GM23338 (cell line): ENCODE measurements around the gene PHACTR1. TPM values are rescaled to one million over a fixed set of nuclear protein-coding genes. Genes with fewer than 3 reads are reported as not detected.

ENCODE experiments used
- ATAC-seq: fragments of 200-7000 bp; cut with Tn5 transposase; 3 replicates; pipeline ENCODE4 v1.9.1; 2020
- DNase-seq: peaks from one replicate; pipeline ENCODE4 v3.0.0-alpha.2; 2015; ENCODE audit warnings: low spot score
- H2AFZ ChIP-seq: fragments of 200-600 bp; sonication (generic); 2 replicates; pipeline ENCODE4 v1.8.0; 2016; ENCODE audit warnings: antibody characterized with exemption, mild to moderate bottlenecking, moderate library complexity
- H3F3A ChIP-seq: fragments of 200-600 bp; sonication (generic); replicated peaks from 2 replicates; pipeline ENCODE4 v1.8.0; 2017; ENCODE audit warnings: antibody characterized with exemption, mixed run types, low read depth
- H3K27ac ChIP-seq: fragments of 200-600 bp; sonication (generic); 2 replicates; pipeline ENCODE4 v1.6.1; 2016; ENCODE audit warnings: low read depth
- H3K27me3 ChIP-seq: fragments of 200-600 bp; sonication (generic); 2 replicates; pipeline ENCODE4 v1.8.0; 2016; ENCODE audit warnings: mild to moderate bottlenecking, mixed run types, moderate library complexity; ENCODE audit not compliant: insufficient read depth
- H3K36me3 ChIP-seq: fragments of 200-600 bp; sonication (generic); 2 replicates; pipeline ENCODE4 v1.8.0; 2016; ENCODE audit warnings: mild to moderate bottlenecking; ENCODE audit not compliant: insufficient read depth
- H3K4me1 ChIP-seq: fragments of 200-600 bp; sonication (generic); 2 replicates; pipeline ENCODE4 v1.8.0; 2016; ENCODE audit warnings: mild to moderate bottlenecking, moderate library complexity; ENCODE audit not compliant: insufficient read depth
- H3K4me2 ChIP-seq: fragments of 200-600 bp; sonication (generic); 2 replicates; pipeline ENCODE4 v1.7.1; 2017; ENCODE audit warnings: mixed run types
- H3K4me3 ChIP-seq: fragments of 200-600 bp; sonication (generic); 2 replicates; pipeline ENCODE4 v1.6.1; 2016; ENCODE audit warnings: mixed run types
- H3K79me2 ChIP-seq: fragments of 200-600 bp; sonication (generic); replicated peaks from 2 replicates; pipeline ENCODE4 v1.8.0; 2017; ENCODE audit warnings: mild to moderate bottlenecking; ENCODE audit not compliant: insufficient read depth
- H3K9me2 ChIP-seq: fragments of 200-600 bp; sonication (generic); 2 replicates; pipeline ENCODE4 v1.8.0; 2017; ENCODE audit not compliant: insufficient read depth
- H4K20me1 ChIP-seq: fragments of 200-600 bp; sonication (generic); replicated peaks from 2 replicates; pipeline ENCODE4 v1.8.0; 2017; ENCODE audit warnings: mild to moderate bottlenecking; ENCODE audit not compliant: insufficient read depth
- H3K27ac Mint-ChIP-seq: 2 replicates; pipeline ENCODE4 v1.8.0; 2020; ENCODE audit warnings: inconsistent platforms, mild to moderate bottlenecking, moderate library complexity, mixed read lengths
- H3K27me3 Mint-ChIP-seq: 3 replicates; pipeline ENCODE4 v1.8.0; 2022; ENCODE audit warnings: low read depth, mild to moderate bottlenecking, moderate library complexity, mixed read lengths, inconsistent platforms; ENCODE audit not compliant: insufficient read depth, poor library complexity
- H3K36me3 Mint-ChIP-seq: 3 replicates; pipeline ENCODE4 v1.8.0; 2021; ENCODE audit warnings: low read depth, mild to moderate bottlenecking, inconsistent platforms, moderate library complexity, mixed read lengths
- H3K4me1 Mint-ChIP-seq: 3 replicates; pipeline ENCODE4 v1.8.0; 2020; ENCODE audit warnings: mild to moderate bottlenecking, inconsistent platforms, mixed read lengths
- H3K4me3 Mint-ChIP-seq: 3 replicates; pipeline ENCODE4 v1.8.0; 2021; ENCODE audit warnings: moderate library complexity, mild to moderate bottlenecking, inconsistent platforms, mixed read lengths
- H3K9me3 Mint-ChIP-seq: 3 replicates; pipeline ENCODE4 v1.8.0; 2020; ENCODE audit warnings: moderate library complexity, mild to moderate bottlenecking, inconsistent platforms, mixed read lengths
- CREB1 ChIP-seq: fragments of 250-450 bp; sonication (Bioruptor Pico); IDR thresholded peaks from 2 replicates; pipeline ENCODE4 v1.5.0; 2020; ENCODE audit warnings: low read depth, mild to moderate bottlenecking, moderate library complexity
- CTCF ChIP-seq, 2 experiments: fragments of 200-600 bp in 1 of 2; sonication (generic) in 1 of 2; conservative IDR thresholded peaks; 2 replicates each; pipeline versions ENCODE4 v1.5.1 to v1.6.1; 2016 to 2017; ENCODE audit warnings: antibody characterized with exemption in 2 of 2, low read depth in 2 of 2, mild to moderate bottlenecking in 2 of 2, moderate library complexity in 1 of 2
- ETS1 ChIP-seq: IDR thresholded peaks from 2 replicates; pipeline ENCODE4 v1.6.1; 2016; ENCODE audit warnings: antibody characterized with exemption
- EZH2 ChIP-seq: fragments of 200-600 bp; sonication (generic); IDR thresholded peaks from one replicate; pipeline ENCODE4 v1.8.0; 2017; ENCODE audit warnings: antibody characterized with exemption, mild to moderate bottlenecking, low read depth; ENCODE audit not compliant: unreplicated experiment
- EZH2phosphoT487 ChIP-seq: fragments of 200-600 bp; sonication (generic); IDR thresholded peaks from one replicate; pipeline ENCODE4 v1.8.1; 2018; ENCODE audit warnings: antibody characterized with exemption; ENCODE audit not compliant: unreplicated experiment
- JUNB ChIP-seq: IDR thresholded peaks from one replicate; pipeline ENCODE4 v1.6.1; 2016; ENCODE audit warnings: antibody characterized with exemption; ENCODE audit not compliant: unreplicated experiment
- NANOG ChIP-seq: IDR thresholded peaks from 2 replicates; pipeline ENCODE4 v1.6.1; 2016; ENCODE audit warnings: antibody characterized with exemption, borderline replicate concordance
- POLR2AphosphoS5 ChIP-seq: IDR thresholded peaks from 2 replicates; pipeline ENCODE4 v1.6.1; 2016; ENCODE audit warnings: antibody characterized with exemption, low read depth
- STAT1 ChIP-seq: IDR thresholded peaks from one replicate; pipeline ENCODE4 v1.6.1; 2016; ENCODE audit warnings: antibody characterized with exemption; ENCODE audit not compliant: unreplicated experiment
- ZNF114 ChIP-seq: fragments of 250-450 bp; sonication (Bioruptor Pico); IDR thresholded peaks from 2 replicates; pipeline ENCODE4 v1.5.0; 2020; ENCODE audit warnings: mild to moderate bottlenecking, moderate library complexity
- ZNF331 ChIP-seq: fragments of 250-450 bp; sonication (Bioruptor Pico); IDR thresholded peaks from 2 replicates; pipeline ENCODE4 v1.5.0; 2020; ENCODE audit warnings: low read depth, mild to moderate bottlenecking, moderate library complexity
- polyA plus RNA-seq: library from polyadenylated mRNA; unstranded; fragments of >200 nt; fragmentation: Nextera tagmentation; extraction: Ambion mirVana; gene quantifications from 2 replicates; pipeline ENCODE4 v1.2.1, GENCODE V29; 2016
- total RNA-seq: library from RNA; depleted of rRNA; stranded (reverse); fragments of >200 nt; shearing (Covaris generic); gene quantifications from 2 replicates; pipeline ENCODE4 v1.2.3, GENCODE V29; 2014
- TF ChIP-seq, protein P1 (sequence below): IDR thresholded peaks from one replicate; pipeline ENCODE4 v1.6.1; 2018; ENCODE audit warnings: antibody characterized with exemption; ENCODE audit not compliant: unreplicated experiment

PHACTR1 gene
- total and polyA plus RNA-seq, 2 experiments from 2014 or later: 5.9 to 19.3 TPM

GRCh38 chr6:12801141-12801540 lies 84.6 kb downstream of the PHACTR1 start (continued):
- TF ChIP-seq STAT1: no peak
- no peak for TF ChIP-seq JUNB
- no peak for TF ChIP-seq ZNF331 (CRISPR knock-in tag)
- TF ChIP-seq EZH2: no peak
- TF ChIP-seq CTCF (conservative IDR thresholded peaks at IDR 0.05; ENCODE audit: low read depth in 2 of 2): no peak
- TF ChIP-seq NANOG: no peak
- no peak for TF ChIP-seq ETS1

- Histone ChIP-seq H3K36me3 (no peaks in the 10 kb centered on the region), H3K79me2 (no peaks in the 10 kb centered on the region), H3K4me2 (no peak overlapping the region), H3K9me2 (no peaks in the 10 kb centered on the region), H3K27ac (no peak overlapping the region), H3K4me1 (no peaks in the 10 kb centered on the region), H2AFZ (no peak overlapping the region), H4K20me1 (no peaks in the 10 kb centered on the region), H3K27me3 (no peaks in the 10 kb centered on the region), H3K4me3 (no peak overlapping the region), H3F3A (no peaks in the 10 kb centered on the region)
- H3K27ac Mint-ChIP-seq: no peak overlapping the region
- ATAC-seq (no peak), DNase-seq (no peak)
- H3K4me1 Mint-ChIP-seq: peaks cover 2% of the 10 kb centered on the region; the same call in 1 of the 3 replicates
- peaks cover 1% of the 10 kb centered on the region for H3K27me3 Mint-ChIP-seq
- H3K9me3 Mint-ChIP-seq: no peaks in the 10 kb centered on the region
- no peaks in the 10 kb centered on the region for H3K36me3 Mint-ChIP-seq
- H3K4me3 Mint-ChIP-seq: no peak overlapping the region
- TF ChIP-seq NANOG (no peak), ZNF114 (CRISPR knock-in tag) (no peak), JUNB (no peak), CREB1 (CRISPR knock-in tag) (no peak)
These were observed 85.9 kb downstream of the PHACTR1 start for GRCh38 chr6:12802440-12802839.

DNA sequence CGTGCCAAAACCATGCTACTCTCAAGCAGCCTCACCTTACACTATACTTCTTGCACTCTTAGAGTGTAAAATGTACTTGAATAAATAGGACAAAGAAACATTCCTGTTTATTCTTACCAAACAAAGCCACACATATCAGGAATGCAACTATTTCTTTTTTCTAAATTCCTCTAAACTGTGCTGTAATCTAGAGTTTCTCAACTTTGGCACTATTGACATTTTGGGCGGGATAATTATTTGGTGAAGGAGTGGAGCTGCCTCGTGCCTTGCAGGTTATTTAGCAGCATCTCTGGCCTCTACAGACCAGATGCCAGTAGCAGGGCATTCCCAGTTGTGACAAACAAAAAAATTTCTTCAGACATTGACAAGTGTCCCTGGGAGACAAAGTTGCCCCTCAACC lies 86.9 kb downstream of the PHACTR1 start:
- Histone ChIP-seq H3K36me3 (no peaks in the 10 kb centered on the region), H3K4me2 (no peak overlapping the region), H3K4me1 (no peaks in the 10 kb centered on the region), H3K9me2 (no peaks in the 10 kb centered on the region), H3K27me3 (no peaks in the 10 kb centered on the region), H3K4me3 (no peak overlapping the region), H3F3A (no peaks in the 10 kb centered on the region), H4K20me1 (no peaks in the 10 kb centered on the region), H2AFZ (no peak overlapping the region), H3K27ac (no peak overlapping the region), H3K79me2 (no peaks in the 10 kb centered on the region)
- Mint-ChIP-seq H3K36me3 (no peaks in the 10 kb centered on the region), H3K27me3 (peaks cover 1% of the 10 kb centered on the region), H3K27ac (no peak overlapping the region), H3K9me3 (no peaks in the 10 kb centered on the region), H3K4me3 (no peak overlapping the region), H3K4me1 (peaks cover 2% of the 10 kb centered on the region; the same call in 1 of the 3 replicates)
- TF ChIP-seq JUNB (no peak), POLR2AphosphoS5 (no peak), EZH2phosphoT487 (no peak), ETS1 (no peak), NANOG (no peak), CREB1 (CRISPR knock-in tag) (no peak), EZH2 (no peak), ZNF114 (CRISPR knock-in tag) (no peak)
- TF ChIP-seq, protein P1, sequence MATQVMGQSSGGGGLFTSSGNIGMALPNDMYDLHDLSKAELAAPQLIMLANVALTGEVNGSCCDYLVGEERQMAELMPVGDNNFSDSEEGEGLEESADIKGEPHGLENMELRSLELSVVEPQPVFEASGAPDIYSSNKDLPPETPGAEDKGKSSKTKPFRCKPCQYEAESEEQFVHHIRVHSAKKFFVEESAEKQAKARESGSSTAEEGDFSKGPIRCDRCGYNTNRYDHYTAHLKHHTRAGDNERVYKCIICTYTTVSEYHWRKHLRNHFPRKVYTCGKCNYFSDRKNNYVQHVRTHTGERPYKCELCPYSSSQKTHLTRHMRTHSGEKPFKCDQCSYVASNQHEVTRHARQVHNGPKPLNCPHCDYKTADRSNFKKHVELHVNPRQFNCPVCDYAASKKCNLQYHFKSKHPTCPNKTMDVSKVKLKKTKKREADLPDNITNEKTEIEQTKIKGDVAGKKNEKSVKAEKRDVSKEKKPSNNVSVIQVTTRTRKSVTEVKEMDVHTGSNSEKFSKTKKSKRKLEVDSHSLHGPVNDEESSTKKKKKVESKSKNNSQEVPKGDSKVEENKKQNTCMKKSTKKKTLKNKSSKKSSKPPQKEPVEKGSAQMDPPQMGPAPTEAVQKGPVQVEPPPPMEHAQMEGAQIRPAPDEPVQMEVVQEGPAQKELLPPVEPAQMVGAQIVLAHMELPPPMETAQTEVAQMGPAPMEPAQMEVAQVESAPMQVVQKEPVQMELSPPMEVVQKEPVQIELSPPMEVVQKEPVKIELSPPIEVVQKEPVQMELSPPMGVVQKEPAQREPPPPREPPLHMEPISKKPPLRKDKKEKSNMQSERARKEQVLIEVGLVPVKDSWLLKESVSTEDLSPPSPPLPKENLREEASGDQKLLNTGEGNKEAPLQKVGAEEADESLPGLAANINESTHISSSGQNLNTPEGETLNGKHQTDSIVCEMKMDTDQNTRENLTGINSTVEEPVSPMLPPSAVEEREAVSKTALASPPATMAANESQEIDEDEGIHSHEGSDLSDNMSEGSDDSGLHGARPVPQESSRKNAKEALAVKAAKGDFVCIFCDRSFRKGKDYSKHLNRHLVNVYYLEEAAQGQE: no peak
- DNase-seq (no peak), ATAC-seq (no peak)
